ENCODE data around the gene BRME1.

Gene BRME1

GRCh38 chr19:13835791-13836723, 69.9 kb downstream of the BRME1 start:
- in situ Hi-C loops (cut with HindIII; ENCODE audit: low sequenced_read_pairs) = loop anchor here (10.0 kb wide), 1 partner anchor 101 kb away; no protein-coding TSS in a partner anchor

- in situ Hi-C loops (cut with HindIII; ENCODE audit: low sequenced_read_pairs) = loop anchor here (5.0 to 10.0 kb wide), 2 partner anchors 37 to 100 kb away; partner anchors contain the start of gene ZSWIM4
These were observed 71.5 kb downstream of the BRME1 start for GRCh38 chr19:13834244-13835069.

- in situ Hi-C loops (cut with HindIII; ENCODE audit: low sequenced_read_pairs) = loop anchor here (5.0 to 10.0 kb wide), 2 partner anchors 36 to 99 kb away; partner anchors contain the start of gene ZSWIM4
These were observed 72.3 kb downstream of the BRME1 start for GRCh38 chr19:13833330-13834243.

Data from endothelial cell of hepatic sinusoid (primary cell).